ENCODE data around the gene CAPN15.

CAPN15 gene

DNA sequence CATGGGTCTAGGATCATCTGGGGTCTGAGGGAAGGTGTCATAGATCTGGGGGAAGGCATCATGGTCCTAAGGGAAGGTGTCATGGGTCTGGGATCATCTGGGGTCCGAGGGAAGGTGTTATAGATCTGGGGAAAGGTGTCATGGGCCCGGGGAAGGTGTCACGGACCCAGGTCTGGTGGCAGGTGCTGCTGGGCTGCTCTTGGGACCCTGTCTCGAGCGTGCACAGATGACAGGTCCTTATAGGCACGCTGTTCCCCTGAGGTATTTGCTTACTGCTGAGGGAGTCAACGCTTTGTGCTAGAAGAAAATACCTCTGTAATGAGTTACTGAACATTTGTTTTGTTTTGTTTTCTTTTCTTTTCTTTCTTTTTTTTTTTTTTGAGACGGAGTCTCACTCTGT lies 63.7 kb downstream of the CAPN15 start:
- no peak for ATAC-seq
- TF ChIP-seq SNAI2 (CRISPR knock-in tag; IDR thresholded peaks at IDR 0.05) (no peak), CSDC2 (CRISPR knock-in tag; IDR thresholded peaks at IDR 0.05) (no peak), ESRRG (CRISPR knock-in tag; IDR thresholded peaks at IDR 0.05) (no peak), ZC3H10 (CRISPR knock-in tag; IDR thresholded peaks at IDR 0.05) (no peak), RARB (CRISPR knock-in tag; IDR thresholded peaks at IDR 0.05) (no peak), OSR1 (CRISPR knock-in tag; IDR thresholded peaks at IDR 0.05) (no peak), ZNF565 (CRISPR knock-in tag; conservative IDR thresholded peaks at IDR 0.05; ENCODE audit: low read depth) (no peak)
- TF ChIP-seq, protein P1, sequence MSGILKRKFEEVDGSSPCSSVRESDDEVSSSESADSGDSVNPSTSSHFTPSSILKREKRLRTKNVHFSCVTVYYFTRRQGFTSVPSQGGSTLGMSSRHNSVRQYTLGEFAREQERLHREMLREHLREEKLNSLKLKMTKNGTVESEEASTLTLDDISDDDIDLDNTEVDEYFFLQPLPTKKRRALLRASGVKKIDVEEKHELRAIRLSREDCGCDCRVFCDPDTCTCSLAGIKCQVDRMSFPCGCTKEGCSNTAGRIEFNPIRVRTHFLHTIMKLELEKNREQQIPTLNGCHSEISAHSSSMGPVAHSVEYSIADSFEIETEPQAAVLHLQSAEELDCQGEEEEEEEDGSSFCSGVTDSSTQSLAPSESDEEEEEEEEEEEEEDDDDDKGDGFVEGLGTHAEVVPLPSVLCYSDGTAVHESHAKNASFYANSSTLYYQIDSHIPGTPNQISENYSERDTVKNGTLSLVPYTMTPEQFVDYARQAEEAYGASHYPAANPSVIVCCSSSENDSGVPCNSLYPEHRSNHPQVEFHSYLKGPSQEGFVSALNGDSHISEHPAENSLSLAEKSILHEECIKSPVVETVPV (CRISPR knock-in tag; IDR thresholded peaks at IDR 0.05), result no peak
- TF ChIP-seq, protein P2, sequence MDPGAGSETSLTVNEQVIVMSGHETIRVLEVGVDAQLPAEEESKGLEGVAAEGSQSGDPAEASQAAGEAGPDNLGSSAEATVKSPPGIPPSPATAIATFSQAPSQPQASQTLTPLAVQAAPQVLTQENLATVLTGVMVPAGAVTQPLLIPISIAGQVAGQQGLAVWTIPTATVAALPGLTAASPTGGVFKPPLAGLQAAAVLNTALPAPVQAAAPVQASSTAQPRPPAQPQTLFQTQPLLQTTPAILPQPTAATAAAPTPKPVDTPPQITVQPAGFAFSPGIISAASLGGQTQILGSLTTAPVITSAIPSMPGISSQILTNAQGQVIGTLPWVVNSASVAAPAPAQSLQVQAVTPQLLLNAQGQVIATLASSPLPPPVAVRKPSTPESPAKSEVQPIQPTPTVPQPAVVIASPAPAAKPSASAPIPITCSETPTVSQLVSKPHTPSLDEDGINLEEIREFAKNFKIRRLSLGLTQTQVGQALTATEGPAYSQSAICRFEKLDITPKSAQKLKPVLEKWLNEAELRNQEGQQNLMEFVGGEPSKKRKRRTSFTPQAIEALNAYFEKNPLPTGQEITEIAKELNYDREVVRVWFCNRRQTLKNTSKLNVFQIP (CRISPR knock-in tag; IDR thresholded peaks at IDR 0.05; ENCODE audit: borderline replicate concordance, low read depth), result no peak
- TF ChIP-seq, protein P3, sequence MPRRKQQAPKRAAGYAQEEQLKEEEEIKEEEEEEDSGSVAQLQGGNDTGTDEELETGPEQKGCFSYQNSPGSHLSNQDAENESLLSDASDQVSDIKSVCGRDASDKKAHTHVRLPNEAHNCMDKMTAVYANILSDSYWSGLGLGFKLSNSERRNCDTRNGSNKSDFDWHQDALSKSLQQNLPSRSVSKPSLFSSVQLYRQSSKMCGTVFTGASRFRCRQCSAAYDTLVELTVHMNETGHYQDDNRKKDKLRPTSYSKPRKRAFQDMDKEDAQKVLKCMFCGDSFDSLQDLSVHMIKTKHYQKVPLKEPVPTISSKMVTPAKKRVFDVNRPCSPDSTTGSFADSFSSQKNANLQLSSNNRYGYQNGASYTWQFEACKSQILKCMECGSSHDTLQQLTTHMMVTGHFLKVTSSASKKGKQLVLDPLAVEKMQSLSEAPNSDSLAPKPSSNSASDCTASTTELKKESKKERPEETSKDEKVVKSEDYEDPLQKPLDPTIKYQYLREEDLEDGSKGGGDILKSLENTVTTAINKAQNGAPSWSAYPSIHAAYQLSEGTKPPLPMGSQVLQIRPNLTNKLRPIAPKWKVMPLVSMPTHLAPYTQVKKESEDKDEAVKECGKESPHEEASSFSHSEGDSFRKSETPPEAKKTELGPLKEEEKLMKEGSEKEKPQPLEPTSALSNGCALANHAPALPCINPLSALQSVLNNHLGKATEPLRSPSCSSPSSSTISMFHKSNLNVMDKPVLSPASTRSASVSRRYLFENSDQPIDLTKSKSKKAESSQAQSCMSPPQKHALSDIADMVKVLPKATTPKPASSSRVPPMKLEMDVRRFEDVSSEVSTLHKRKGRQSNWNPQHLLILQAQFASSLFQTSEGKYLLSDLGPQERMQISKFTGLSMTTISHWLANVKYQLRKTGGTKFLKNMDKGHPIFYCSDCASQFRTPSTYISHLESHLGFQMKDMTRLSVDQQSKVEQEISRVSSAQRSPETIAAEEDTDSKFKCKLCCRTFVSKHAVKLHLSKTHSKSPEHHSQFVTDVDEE (CRISPR knock-in tag; IDR thresholded peaks at IDR 0.05), result no peak
- TF ChIP-seq, protein P4, sequence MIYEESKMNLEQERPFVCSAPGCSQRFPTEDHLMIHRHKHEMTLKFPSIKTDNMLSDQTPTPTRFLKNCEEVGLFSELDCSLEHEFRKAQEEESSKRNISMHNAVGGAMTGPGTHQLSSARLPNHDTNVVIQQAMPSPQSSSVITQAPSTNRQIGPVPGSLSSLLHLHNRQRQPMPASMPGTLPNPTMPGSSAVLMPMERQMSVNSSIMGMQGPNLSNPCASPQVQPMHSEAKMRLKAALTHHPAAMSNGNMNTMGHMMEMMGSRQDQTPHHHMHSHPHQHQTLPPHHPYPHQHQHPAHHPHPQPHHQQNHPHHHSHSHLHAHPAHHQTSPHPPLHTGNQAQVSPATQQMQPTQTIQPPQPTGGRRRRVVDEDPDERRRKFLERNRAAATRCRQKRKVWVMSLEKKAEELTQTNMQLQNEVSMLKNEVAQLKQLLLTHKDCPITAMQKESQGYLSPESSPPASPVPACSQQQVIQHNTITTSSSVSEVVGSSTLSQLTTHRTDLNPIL (CRISPR knock-in tag; IDR thresholded peaks at IDR 0.05; ENCODE audit: low read depth), result no peak

DNA sequence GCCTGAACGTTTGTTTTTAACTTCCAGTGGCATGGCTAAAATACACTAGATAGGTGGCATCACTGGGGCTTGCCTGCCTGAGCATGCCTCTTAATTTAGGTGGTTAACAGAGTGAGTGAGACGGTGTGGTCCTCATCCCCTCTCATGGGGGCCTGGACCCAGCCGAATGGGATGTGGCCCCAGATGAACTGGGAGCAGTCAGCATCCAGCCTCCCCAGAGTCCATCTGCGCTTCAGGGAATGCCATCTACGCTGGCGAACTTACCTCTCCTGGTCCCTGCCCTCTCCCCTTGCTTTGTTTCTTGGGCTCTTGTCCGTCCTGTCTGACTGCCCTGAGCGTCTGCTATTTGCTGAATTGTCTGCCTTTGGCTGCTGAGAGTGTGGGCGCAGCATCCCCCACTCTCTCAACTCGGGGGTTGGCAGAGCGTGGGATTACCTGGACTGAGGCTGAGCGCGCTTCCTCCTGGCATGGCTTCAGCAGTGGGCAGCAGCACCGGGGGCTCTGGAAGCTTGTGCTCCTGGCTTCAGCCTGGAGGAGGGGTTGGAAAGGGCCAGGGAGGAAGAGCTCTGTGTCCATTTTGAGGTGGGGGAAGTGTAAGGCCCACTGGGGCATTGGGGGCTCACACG lies 64.5 kb downstream of the CAPN15 start:
- ATAC-seq, result no peak
- TF ChIP-seq ZC3H10 (CRISPR knock-in tag; IDR thresholded peaks at IDR 0.05), result no peak
- TF ChIP-seq ZFP3 (CRISPR knock-in tag; IDR thresholded peaks at IDR 0.05), result no peak
- no peak for TF ChIP-seq TOX (CRISPR knock-in tag; IDR thresholded peaks at IDR 0.05; ENCODE audit: borderline replicate concordance)
- TF ChIP-seq, protein P5, sequence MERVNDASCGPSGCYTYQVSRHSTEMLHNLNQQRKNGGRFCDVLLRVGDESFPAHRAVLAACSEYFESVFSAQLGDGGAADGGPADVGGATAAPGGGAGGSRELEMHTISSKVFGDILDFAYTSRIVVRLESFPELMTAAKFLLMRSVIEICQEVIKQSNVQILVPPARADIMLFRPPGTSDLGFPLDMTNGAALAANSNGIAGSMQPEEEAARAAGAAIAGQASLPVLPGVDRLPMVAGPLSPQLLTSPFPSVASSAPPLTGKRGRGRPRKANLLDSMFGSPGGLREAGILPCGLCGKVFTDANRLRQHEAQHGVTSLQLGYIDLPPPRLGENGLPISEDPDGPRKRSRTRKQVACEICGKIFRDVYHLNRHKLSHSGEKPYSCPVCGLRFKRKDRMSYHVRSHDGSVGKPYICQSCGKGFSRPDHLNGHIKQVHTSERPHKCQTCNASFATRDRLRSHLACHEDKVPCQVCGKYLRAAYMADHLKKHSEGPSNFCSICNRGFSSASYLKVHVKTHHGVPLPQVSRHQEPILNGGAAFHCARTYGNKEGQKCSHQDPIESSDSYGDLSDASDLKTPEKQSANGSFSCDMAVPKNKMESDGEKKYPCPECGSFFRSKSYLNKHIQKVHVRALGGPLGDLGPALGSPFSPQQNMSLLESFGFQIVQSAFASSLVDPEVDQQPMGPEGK (CRISPR knock-in tag; IDR thresholded peaks at IDR 0.05; ENCODE audit: borderline replicate concordance), result no peak
- no peak for TF ChIP-seq ISL1 (CRISPR knock-in tag; IDR thresholded peaks at IDR 0.05)
- TF ChIP-seq, protein P1 (CRISPR knock-in tag; IDR thresholded peaks at IDR 0.05), result no peak
- TF ChIP-seq ZNF565 (CRISPR knock-in tag; conservative IDR thresholded peaks at IDR 0.05; ENCODE audit: low read depth), result no peak
- no peak for TF ChIP-seq OSR1 (CRISPR knock-in tag; IDR thresholded peaks at IDR 0.05)
- TF ChIP-seq ZFP30 (CRISPR knock-in tag; IDR thresholded peaks at IDR 0.05), result no peak
- TF ChIP-seq ZNF70 (CRISPR knock-in tag; IDR thresholded peaks at IDR 0.05), result no peak
- no peak for TF ChIP-seq GLIS3 (CRISPR knock-in tag; IDR thresholded peaks at IDR 0.05)
- no peak for TF ChIP-seq TCF4 (CRISPR knock-in tag; IDR thresholded peaks at IDR 0.05; ENCODE audit: borderline replicate concordance)
- TF ChIP-seq, protein P4 (CRISPR knock-in tag; IDR thresholded peaks at IDR 0.05; ENCODE audit: low read depth), result no peak
